HL-60/S4 treated with retinoic acid at 250 ng/mL for 4 days and 3 days (cell line): ENCODE measurements around the gene TSPO2.

ENCODE experiments used
- in situ Hi-C: fragments of 300-500 bp; cut with MboI; formaldehyde crosslinking; loops from 2 replicates; pipeline ENCODE4 v1.7.0; 2022; ENCODE audit warnings: low sequenced_read_pairs

The TSPO2 gene

GRCh38 chr6:41049955-41050354, 7.7 kb downstream of the TSPO2 start:
- in situ Hi-C loops: no loop called here

DNA sequence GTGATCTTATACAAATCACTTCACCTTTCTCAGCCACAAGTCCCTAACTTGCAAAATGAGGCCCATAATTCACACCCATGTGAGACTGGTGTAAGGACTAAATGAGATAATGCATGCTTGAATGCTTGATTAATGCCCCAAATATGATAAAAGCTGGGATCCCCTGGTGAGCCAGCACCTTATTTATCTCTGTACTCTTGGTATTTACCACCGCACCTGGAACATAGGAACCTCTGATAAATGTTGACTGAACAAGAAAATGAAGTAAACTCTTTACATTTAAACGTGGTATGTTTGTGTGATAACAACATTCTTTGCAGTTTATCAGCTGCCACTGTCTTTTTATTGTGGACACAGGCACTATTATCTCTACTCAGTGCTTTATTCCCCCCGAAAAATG, 8.3 kb downstream of the TSPO2 start:
- in situ Hi-C loops: no loop called here

DNA sequence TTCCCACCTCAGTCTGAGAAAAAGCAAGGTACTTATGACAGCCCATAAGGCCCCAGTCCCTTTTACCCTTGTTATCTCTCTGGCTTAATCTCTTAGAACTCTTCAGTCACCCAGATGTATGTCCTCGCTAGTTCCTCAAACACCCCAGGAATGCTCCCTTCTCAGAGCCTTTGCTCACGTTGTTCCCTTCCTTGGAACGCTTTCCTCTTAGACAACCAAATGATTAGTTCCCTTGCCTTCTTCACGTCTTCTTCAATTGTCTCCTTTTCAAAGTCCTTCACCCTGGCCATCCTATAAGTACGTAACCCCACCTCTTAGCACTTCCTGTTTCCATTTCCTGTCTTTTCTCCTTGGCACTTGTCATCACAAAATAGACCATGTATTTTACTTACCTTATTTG, 9.6 kb downstream of the TSPO2 start:
- in situ Hi-C loops: no loop called here

- in situ Hi-C loops: no loop called here
Observed at GRCh38 chr6:41053041-41053440, 10.8 kb downstream of the TSPO2 start, which contains the start of gene APOBEC2. TSS of gene APOBEC2 (plus strand) at chr6:41053202. CDS start at chr6:41053348, 146 bp downstream.

DNA sequence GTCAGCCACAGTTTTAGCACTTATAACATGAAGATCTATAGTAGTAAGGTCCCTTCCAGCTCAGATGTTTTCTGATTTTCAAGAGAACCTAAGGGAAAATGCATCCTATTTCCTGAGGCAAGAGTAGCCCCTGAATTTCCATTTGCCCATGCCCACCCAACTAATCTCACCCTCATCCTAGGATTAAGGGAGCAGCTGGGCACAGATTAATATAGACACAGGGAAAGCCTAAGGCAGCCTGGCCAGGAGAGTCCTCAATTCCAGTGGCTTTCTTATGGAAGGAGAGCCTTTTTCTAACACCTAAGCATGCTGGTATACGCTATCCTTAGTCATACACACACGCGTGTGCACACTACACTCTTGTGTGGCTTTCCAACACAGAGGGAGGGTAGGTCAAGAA, 12.2 kb downstream of the TSPO2 start:
- in situ Hi-C loops: no loop called here

GRCh38 chr6:41055149-41055548, 12.9 kb downstream of the TSPO2 start:
- in situ Hi-C loops: no loop called here

- in situ Hi-C loops: no loop called here
Observed at GRCh38 chr6:41056768-41057490, 14.7 kb downstream of the TSPO2 start.

GRCh38 chr6:41058783-41059181, 16.5 kb downstream of the TSPO2 start:
- in situ Hi-C loops: no loop called here

GRCh38 chr6:41059556-41059955, 17.3 kb downstream of the TSPO2 start:
- in situ Hi-C loops: no loop called here

DNA sequence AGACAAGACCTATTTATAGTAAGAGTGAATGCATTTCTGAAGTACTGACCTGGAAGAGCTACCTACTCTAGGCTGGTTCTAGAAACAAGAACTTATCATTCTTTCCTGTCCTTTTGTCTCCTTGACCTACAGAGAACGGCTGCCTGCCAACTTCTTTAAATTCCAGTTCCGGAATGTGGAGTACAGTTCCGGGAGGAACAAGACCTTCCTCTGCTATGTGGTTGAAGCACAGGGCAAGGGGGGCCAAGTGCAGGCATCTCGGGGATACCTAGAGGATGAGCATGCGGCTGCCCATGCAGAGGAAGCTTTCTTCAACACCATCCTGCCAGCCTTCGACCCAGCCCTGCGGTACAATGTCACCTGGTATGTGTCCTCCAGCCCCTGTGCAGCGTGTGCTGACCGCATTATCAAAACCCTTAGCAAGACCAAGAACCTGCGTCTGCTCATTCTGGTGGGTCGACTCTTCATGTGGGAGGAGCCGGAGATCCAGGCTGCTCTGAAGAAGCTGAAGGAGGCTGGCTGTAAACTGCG, 19.0 kb downstream of the TSPO2 start:
- in situ Hi-C loops: no loop called here

DNA sequence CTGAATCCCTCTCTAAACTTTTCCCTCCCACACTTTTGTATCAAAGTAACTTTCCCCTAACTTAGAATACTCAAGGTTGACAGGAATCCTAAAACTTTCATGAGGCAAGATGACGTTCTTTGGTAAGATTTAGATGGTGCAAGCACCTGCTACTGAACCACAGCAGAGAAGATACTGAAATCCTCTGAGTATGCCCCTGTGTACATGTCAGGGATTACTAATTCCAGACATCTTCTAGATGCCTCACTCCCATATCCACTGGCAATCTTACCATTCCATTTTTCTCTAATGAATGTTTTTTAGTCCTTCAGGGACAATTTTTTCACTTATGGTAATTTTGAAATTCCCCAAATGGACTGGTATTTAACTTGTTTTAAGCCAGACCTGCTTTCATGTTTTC, 19.8 kb downstream of the TSPO2 start:
- in situ Hi-C loops: no loop called here

GRCh38 chr6:41063884-41064285, 21.6 kb downstream of the TSPO2 start:
- in situ Hi-C loops: no loop called here

DNA sequence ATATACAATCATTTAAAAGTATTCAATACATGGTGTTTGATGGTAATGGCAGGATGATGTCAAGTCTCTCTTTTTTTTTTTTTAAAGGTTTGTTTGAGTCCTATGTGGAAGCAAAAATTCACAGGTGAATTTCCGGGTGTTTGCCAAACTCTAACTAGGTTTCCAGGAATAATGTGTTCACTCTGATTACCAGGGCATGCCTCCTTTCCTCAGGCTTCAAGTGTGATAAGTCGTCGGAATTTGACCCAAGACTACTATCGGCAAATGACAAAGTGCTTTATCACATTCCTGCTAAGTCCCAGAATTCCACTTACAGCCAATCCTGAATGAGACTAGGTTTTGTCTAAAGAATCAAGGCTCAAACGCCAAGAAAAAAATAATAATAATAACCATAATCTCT, 22.6 kb downstream of the TSPO2 start:
- in situ Hi-C loops: no loop called here

DNA sequence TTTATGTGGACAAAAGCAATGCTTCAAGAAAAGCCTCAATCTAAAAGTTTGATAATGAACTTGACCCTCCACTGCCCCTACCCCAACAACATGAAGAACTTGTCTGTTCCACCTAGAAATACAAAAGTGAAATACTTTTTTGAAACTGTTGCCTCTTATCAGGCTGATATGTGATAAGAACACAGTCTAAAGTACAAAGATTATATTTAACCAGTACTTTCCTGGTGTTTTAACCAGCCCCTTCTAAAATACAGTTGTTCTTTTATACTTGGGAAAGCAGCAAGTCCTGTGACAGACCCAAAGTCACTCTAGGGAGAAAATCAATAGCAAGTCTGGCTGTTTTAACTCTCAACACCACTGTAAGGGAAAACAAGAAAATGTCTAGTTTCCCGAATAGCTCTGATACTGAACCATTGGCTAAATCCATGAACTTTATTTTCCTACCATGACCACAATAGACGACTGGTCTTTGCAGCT, 23.3 kb downstream of the TSPO2 start:
- in situ Hi-C loops: no loop called here

DNA sequence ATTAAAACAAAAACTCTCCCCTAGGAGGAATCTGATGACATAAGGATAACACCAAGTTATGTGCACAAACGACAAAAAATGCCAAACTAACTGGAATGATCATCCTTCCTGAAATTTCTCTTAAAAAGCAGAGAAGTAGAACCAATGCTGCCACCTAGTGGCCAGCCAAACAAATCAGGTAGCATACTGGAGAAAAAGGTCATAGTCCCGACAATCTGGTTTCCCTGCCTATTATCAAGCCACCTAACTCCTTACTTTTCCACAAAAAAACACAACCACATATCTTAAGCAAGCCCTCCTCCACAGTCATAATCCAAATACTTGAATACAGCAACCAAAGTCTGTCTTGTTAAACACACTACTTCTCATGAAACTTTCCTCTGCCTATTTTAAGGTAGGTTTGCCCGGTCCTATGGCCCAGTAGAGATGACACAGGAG, 24.6 kb downstream of the TSPO2 start:
- in situ Hi-C loops: no loop called here

GRCh38 chr6:41071501-41071922, 29.2 kb downstream of the TSPO2 start:
- in situ Hi-C loops: no loop called here

DNA sequence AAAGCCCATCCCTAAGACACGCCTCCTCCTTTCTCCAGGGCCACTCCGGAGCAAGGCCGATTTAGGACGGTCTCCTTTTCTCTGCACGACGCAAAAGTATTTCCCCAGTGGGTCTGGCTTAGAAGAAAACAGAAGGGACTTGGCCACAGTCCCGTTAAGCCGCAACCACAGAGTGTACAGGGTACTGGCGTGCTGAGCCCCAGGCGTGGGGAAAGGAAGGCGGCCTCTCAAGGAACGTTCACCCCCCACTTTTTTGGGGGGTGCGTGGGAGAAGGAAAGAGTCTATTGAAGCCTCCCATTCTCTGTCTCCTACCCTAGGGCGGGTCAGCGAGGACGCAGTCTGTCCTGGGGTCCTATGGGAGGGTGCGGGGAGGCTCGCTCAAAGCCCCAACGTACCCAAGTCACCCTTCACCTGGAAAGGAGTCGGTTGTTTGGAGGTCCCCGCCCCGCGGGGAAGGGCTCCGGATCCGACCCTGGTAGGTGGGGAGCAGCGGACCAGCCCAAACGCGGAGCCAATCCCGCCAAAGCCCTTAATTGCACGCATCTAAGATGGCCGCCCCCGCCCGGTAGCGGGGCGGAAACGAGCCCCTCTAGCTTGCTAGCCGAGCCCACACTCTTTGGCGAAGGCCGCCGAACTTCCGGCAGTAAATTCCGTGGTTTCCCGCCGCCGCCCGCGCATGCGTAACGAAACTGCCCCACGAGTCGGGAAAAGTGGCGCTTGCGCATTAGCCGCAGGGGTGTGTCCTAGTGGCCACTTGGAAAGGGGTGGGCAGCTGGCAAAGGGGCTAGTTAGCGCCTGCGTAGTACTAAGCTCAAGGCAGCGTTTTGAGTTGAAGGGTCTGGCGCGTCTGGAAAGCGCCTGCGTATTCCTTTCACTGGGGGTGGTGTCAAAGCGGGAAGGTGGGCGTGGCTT, 29.9 kb downstream of the TSPO2 start, which contains the start of gene OARD1:
Gene OARD1, minus strand, starts transcription at position 434 of the 913 bp plus-strand sequence. CDS start 722 bp downstream, outside the sequence.
- in situ Hi-C loops: no loop called here

DNA sequence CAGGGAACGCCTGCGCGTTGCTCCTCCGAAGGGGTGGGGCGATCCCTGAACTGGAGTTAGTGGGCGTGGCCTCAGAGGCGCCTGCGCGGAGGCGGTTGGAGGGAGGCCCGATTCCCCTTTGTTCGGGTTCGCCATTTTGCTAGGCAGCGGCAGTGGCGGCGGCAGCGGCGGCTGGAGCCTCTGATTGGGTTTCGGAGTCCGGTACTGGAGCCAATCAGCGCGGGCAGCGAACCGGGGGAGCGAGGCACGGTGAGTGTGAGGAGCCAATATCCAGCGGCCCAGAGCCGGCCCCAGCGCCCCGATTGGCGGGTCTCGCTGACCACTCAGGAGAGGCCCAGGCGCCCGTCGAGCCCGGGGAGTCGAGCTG, 30.6 kb downstream of the TSPO2 start, which contains the start of gene NFYA:
Gene NFYA, plus strand, starts transcription at position 139 of the 367 bp plus-strand sequence. CDS start 6,116 bp downstream, outside the sequence.
- in situ Hi-C loops: no loop called here

DNA sequence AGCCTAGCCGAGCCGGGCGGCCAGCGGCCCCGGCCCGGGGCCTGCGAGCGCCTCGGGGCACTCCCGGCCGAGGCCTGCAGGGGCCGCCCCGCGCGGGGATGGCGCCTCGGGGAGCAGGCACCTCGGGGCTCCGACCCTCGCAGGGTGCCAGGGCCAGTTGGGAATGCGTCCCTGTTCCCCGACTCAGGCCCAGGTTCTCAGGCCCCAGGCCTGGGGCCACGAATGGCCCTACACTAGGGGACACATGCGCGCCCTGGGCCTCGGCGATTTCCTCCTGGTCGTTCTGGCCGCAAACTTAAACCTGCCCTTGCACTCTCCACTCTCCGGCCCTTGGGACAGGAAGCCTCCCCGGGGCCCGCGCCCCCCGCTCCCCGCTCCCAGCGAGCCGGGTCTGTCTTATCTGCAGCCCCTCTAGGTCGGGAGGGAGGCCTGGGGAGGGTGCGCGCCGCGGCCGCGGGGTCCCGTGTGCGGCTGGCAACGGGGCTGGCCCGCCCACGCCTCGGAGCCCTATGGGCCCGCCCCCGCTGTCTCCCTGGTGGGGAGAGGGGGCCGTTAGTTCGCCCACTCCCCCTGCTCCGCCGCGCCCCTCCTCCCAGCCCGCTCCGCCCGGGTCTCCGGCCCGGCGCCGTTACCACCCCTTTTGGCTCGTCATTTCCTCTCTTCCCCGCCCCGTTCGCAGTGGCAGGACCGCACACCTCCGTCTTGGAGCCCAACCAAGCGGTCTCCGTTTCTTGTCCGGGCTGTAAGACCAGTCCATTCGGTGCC, 31.1 kb downstream of the TSPO2 start:
- in situ Hi-C loops: no loop called here

DNA sequence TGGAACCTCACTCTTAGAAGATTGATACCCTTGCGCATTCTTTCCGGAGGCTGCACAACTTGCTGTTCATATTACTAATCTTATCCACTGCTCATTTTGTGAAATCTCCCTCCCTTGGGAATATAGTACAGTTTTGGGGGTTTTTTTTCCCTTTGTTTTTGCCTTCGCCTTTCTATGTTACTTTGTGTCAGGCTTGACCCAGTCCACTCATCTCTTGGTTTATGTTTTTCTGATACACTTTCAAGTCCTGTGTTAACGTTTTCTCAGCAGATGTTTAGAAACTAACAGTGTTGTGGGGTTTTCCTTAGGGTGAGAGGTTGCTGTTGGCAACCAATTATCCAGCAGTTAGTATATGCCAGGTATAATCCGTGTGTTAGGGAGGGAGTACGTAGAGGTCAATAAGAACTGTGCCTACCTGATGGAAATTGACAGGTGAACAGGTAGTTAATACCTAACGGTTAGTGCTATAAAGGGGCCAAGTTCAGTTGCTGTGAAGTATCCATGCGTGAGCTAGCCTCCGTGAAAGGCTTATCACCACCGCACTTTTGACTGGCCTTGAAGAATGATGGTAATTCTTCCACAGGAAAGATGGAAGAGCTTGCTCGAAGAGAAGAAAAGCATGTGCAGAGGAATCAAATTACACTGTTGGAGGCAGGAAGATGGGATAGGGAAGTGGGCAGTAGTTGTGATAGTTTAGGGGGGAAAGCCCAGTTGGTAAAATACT, 31.9 kb downstream of the TSPO2 start:
- in situ Hi-C loops: no loop called here
